Activated T-cell treated with anti-CD3 and anti-CD28 coated beads, Interleukin-2, amount 50 U/mL, for 72 hours (primary cell): ENCODE data around the gene LARP4B. TPM values are rescaled to one million over a fixed set of nuclear protein-coding genes. Genes with fewer than 3 reads are reported as not detected.

Source experiments
- ATAC-seq, 2 donors: fragments of 150-1000 bp; cut with Tn5 transposase; replicated peaks in 1 of 2; 2 replicates each; pipeline ENCODE4 v1.10.0; 2021; ENCODE audit warnings: moderate library complexity in 2 of 2, mild to moderate bottlenecking in 1 of 2
- DNase-seq, 2 donors: peaks; one replicate each; pipeline ENCODE4 v3.0.0; 2021 to 2022; ENCODE audit warnings: mixed read lengths in 1 of 2
- H3K27ac Mint-ChIP-seq: one replicate; pipeline ENCODE4 v1.8.0; 2022; ENCODE audit warnings: mild to moderate bottlenecking, moderate library complexity, mixed read lengths
- H3K27me3 Mint-ChIP-seq: one replicate; pipeline ENCODE4 v1.8.0; 2022; ENCODE audit warnings: low read depth, mixed read lengths
- H3K36me3 Mint-ChIP-seq, 2 donors: one replicate each; pipeline ENCODE4 v1.8.0; 2022; ENCODE audit warnings: mixed read lengths in 2 of 2, mild to moderate bottlenecking in 1 of 2; ENCODE audit not compliant: insufficient read depth in 2 of 2
- H3K4me1 Mint-ChIP-seq: one replicate; pipeline ENCODE4 v1.8.0; 2022; ENCODE audit warnings: low read depth, mixed read lengths
- H3K4me3 Mint-ChIP-seq, 2 donors: one replicate each; pipeline ENCODE4 v1.8.0; 2022; ENCODE audit warnings: mild to moderate bottlenecking in 2 of 2, mixed read lengths in 2 of 2, moderate library complexity in 2 of 2
- H3K9me3 Mint-ChIP-seq, 2 donors: one replicate each; pipeline ENCODE4 v1.8.0; 2022; ENCODE audit warnings: mixed read lengths in 2 of 2
- total RNA-seq, 2 donors: library from RNA; stranded (reverse); gene quantifications; one replicate each; pipeline ENCODE4 v1.2.3, GENCODE V29; 2022

The LARP4B gene
- total RNA-seq, 2 donors from 2014 or later = 103 to 109 TPM

- Mint-ChIP-seq H3K4me3 (no peak overlapping the region), H3K27ac (no peak overlapping the region), H3K9me3 (no peaks in the 10 kb centered on the region), H3K36me3 (peaks cover 2 to 14% of the 10 kb centered on the region in 2 donors), H3K4me1 (no peaks in the 10 kb centered on the region), H3K27me3 (no peaks in the 10 kb centered on the region)
- no peak for DNase-seq
- no peak for ATAC-seq
These were observed 119.9 kb downstream of the LARP4B start for GRCh38 chr10:811379-812175.

GRCh38 chr10:810351-810846 is 121.1 kb downstream of the LARP4B start:
- no peaks in the 10 kb centered on the region for H3K27me3 Mint-ChIP-seq
- no peak for DNase-seq
- H3K27ac Mint-ChIP-seq = no peak overlapping the region
- H3K4me1 Mint-ChIP-seq = no peaks in the 10 kb centered on the region
- ATAC-seq = no peak
- H3K9me3 Mint-ChIP-seq = no peaks in the 10 kb centered on the region
- no peak overlapping the region for H3K4me3 Mint-ChIP-seq
- H3K36me3 Mint-ChIP-seq = peaks cover 2 to 14% of the 10 kb centered on the region in 2 donors

GRCh38 chr10:809671-810350 is 121.7 kb downstream of the LARP4B start:
- Mint-ChIP-seq H3K27ac (no peak overlapping the region), H3K36me3 (peaks cover 2 to 11% of the 10 kb centered on the region in 2 donors), H3K4me1 (no peaks in the 10 kb centered on the region), H3K4me3 (no peak overlapping the region), H3K27me3 (no peaks in the 10 kb centered on the region), H3K9me3 (no peaks in the 10 kb centered on the region)
- ATAC-seq (no peak), DNase-seq (no peak)

GRCh38 chr10:807958-808353 is 123.5 kb downstream of the LARP4B start:
- DNase-seq (no peak), ATAC-seq (no peak)
- Mint-ChIP-seq H3K4me3 (no peak overlapping the region), H3K9me3 (no peaks in the 10 kb centered on the region), H3K27me3 (no peaks in the 10 kb centered on the region), H3K36me3 (peaks cover 0 to 5% of the 10 kb centered on the region in 2 donors), H3K4me1 (no peaks in the 10 kb centered on the region), H3K27ac (no peak overlapping the region)

GRCh38 chr10:807163-807957 is 124.1 kb downstream of the LARP4B start:
- H3K9me3 Mint-ChIP-seq = no peaks in the 10 kb centered on the region
- H3K27me3 Mint-ChIP-seq = no peaks in the 10 kb centered on the region

GRCh38 chr10:806451-807162 is 124.9 kb downstream of the LARP4B start:
- no peaks in the 10 kb centered on the region for H3K27me3 Mint-ChIP-seq
- H3K36me3 Mint-ChIP-seq = peaks cover 0 to 5% of the 10 kb centered on the region in 2 donors
- H3K4me3 Mint-ChIP-seq = no peak overlapping the region
- H3K27ac Mint-ChIP-seq = peak overlapping the region; percentile 20
- H3K4me1 Mint-ChIP-seq = no peaks in the 10 kb centered on the region
- ATAC-seq (no peak), DNase-seq (no peak)
- H3K9me3 Mint-ChIP-seq = no peaks in the 10 kb centered on the region

More at GRCh38 chr10:807163-807957, 124.1 kb downstream of the LARP4B start:
- H3K4me3 Mint-ChIP-seq = no peak overlapping the region
- DNase-seq (no peak), ATAC-seq (peak; percentile 11 to 12)
- H3K36me3 Mint-ChIP-seq = peaks cover 0 to 5% of the 10 kb centered on the region in 2 donors
- H3K4me1 Mint-ChIP-seq = no peaks in the 10 kb centered on the region
- H3K27ac Mint-ChIP-seq = no peak overlapping the region

GRCh38 chr10:805620-806305 is 125.7 kb downstream of the LARP4B start:
- ATAC-seq (no peak), DNase-seq (no peak)
- Mint-ChIP-seq H3K36me3 (peaks cover 0 to 5% of the 10 kb centered on the region in 2 donors), H3K27ac (no peak overlapping the region), H3K4me3 (no peak overlapping the region), H3K4me1 (no peaks in the 10 kb centered on the region), H3K9me3 (no peaks in the 10 kb centered on the region), H3K27me3 (no peaks in the 10 kb centered on the region)

- no peak overlapping the region for H3K4me3 Mint-ChIP-seq
- DNase-seq (no peak), ATAC-seq (no peak)
- peaks cover 2% of the 10 kb centered on the region in 2 donors for H3K9me3 Mint-ChIP-seq
- H3K4me1 Mint-ChIP-seq = no peaks in the 10 kb centered on the region
- H3K27me3 Mint-ChIP-seq = no peaks in the 10 kb centered on the region
- no peak overlapping the region for H3K27ac Mint-ChIP-seq
- peaks cover 3 to 5% of the 10 kb centered on the region in 2 donors for H3K36me3 Mint-ChIP-seq
These were observed 126.5 kb downstream of the LARP4B start for GRCh38 chr10:804787-805619.

GRCh38 chr10:804191-804781 is 127.2 kb downstream of the LARP4B start:
- Mint-ChIP-seq H3K27me3 (no peaks in the 10 kb centered on the region), H3K4me1 (no peaks in the 10 kb centered on the region), H3K36me3 (peaks cover 3 to 5% of the 10 kb centered on the region in 2 donors), H3K27ac (no peak overlapping the region), H3K4me3 (no peak overlapping the region), H3K9me3 (peaks cover 2 to 4% of the 10 kb centered on the region in 2 donors)
- DNase-seq (no peak), ATAC-seq (peak; percentile 12 to 30)

GRCh38 chr10:803041-803741 is 128.3 kb downstream of the LARP4B start:
- no peak for DNase-seq
- Mint-ChIP-seq H3K4me1 (no peaks in the 10 kb centered on the region), H3K27me3 (no peaks in the 10 kb centered on the region), H3K27ac (no peak overlapping the region), H3K36me3 (peaks cover 6 to 12% of the 10 kb centered on the region in 2 donors), H3K4me3 (no peak overlapping the region), H3K9me3 (peaks cover 7 to 8% of the 10 kb centered on the region in 2 donors)
- ATAC-seq = no peak

- DNase-seq (no peak), ATAC-seq (no peak)
- Mint-ChIP-seq H3K4me1 (no peaks in the 10 kb centered on the region), H3K27me3 (no peaks in the 10 kb centered on the region), H3K27ac (no peak overlapping the region), H3K4me3 (no peak overlapping the region), H3K9me3 (peaks cover 8 to 10% of the 10 kb centered on the region in 2 donors), H3K36me3 (peaks cover 11 to 16% of the 10 kb centered on the region in 2 donors)
These were observed 129.0 kb downstream of the LARP4B start for GRCh38 chr10:802506-802905.
